A204.1 (cell line): ENCODE results near the gene MAD1L1.
"Not testable (repeated sequence)": the region's sequence is repeated elsewhere in the genome, so short reads cannot be mapped to it uniquely, and the experiment has no call there.

Experiments used
- FAIRE-seq: peaks from 2 replicates; lab custom pipeline; 2012; peaks lifted over from hg19 to GRCh38; lab: Jason Lieb, UNC

Gene MAD1L1

GRCh38 chr7:2060701-2061100 is 172.0 kb downstream of the MAD1L1 start:
- FAIRE-seq: no peak

- no peak for FAIRE-seq
Measured at GRCh38 chr7:2059964-2060700, 172.6 kb downstream of the MAD1L1 start.

GRCh38 chr7:2058246-2058645 is 174.5 kb downstream of the MAD1L1 start:
- not testable (repeated sequence) for FAIRE-seq

- no peak for FAIRE-seq
Measured at GRCh38 chr7:2055956-2056355, 176.8 kb downstream of the MAD1L1 start.

GRCh38 chr7:2054927-2055326 is 177.8 kb downstream of the MAD1L1 start:
- no peak for FAIRE-seq

- FAIRE-seq: no peak
Measured at GRCh38 chr7:2053395-2053794, 179.3 kb downstream of the MAD1L1 start.

- no peak for FAIRE-seq
Measured at GRCh38 chr7:2052657-2053048, 180.1 kb downstream of the MAD1L1 start.

GRCh38 chr7:2051707-2052656 is 180.8 kb downstream of the MAD1L1 start:
- no peak for FAIRE-seq

GRCh38 chr7:2050511-2050866 is 182.3 kb downstream of the MAD1L1 start:
- no peak for FAIRE-seq

- no peak for FAIRE-seq
Measured at GRCh38 chr7:2049782-2050510, 182.8 kb downstream of the MAD1L1 start.

- FAIRE-seq: no peak
Measured at GRCh38 chr7:2049111-2049781, 183.5 kb downstream of the MAD1L1 start.

GRCh38 chr7:2048531-2048930 is 184.2 kb downstream of the MAD1L1 start:
- no peak for FAIRE-seq

GRCh38 chr7:2048006-2048405 is 184.7 kb downstream of the MAD1L1 start:
- FAIRE-seq: no peak

GRCh38 chr7:2046581-2047565 is 185.9 kb downstream of the MAD1L1 start:
- no peak for FAIRE-seq

GRCh38 chr7:2045559-2046405 is 187.0 kb downstream of the MAD1L1 start:
- no peak for FAIRE-seq

- FAIRE-seq: no peak
Measured at GRCh38 chr7:2044883-2045471, 187.8 kb downstream of the MAD1L1 start.

- no peak for FAIRE-seq
Measured at GRCh38 chr7:2044311-2044882, 188.3 kb downstream of the MAD1L1 start.

- no peak for FAIRE-seq
Measured at GRCh38 chr7:2043316-2044039, 189.3 kb downstream of the MAD1L1 start.

GRCh38 chr7:2042650-2043049 is 190.1 kb downstream of the MAD1L1 start:
- FAIRE-seq: no peak
